HepG2 (cell line): ENCODE data around the gene UBL7.

Experiments
- CHD2 ChIP-seq: IDR thresholded peaks from 2 replicates; pipeline ENCODE4 v1.6.1; 2011; ENCODE audit warnings: low read depth, low read length, improper control_type of control experiment
- NR2F1 ChIP-seq, 2 experiments: fragments of 450-650 bp in 1 of 2; formaldehyde crosslinking in 1 of 2; IDR thresholded peaks; 2 replicates each; pipeline versions ENCODE4 v1.5.0 to v1.6.1; 2016 to 2020; ENCODE audit warnings: mild to moderate bottlenecking in 1 of 2, missing compliant biosample characterization in 1 of 2, missing genetic modification reagents in 1 of 2, moderate library complexity in 1 of 2
- POLR2A ChIP-seq, 2 experiments: IDR thresholded peaks; 2 replicates each; pipeline ENCODE4 v1.6.1; 2011; ENCODE audit warnings: low read depth in 2 of 2, low read length in 2 of 2, mild to moderate bottlenecking in 1 of 2, moderate library complexity in 1 of 2; ENCODE audit not compliant: insufficient read depth in 1 of 2
- TRIM24 ChIP-seq: sonication (generic); formaldehyde crosslinking; IDR thresholded peaks from 2 replicates; pipeline ENCODE4 v1.8.0; 2022; ENCODE audit warnings: mild to moderate bottlenecking, missing genetic modification reagents
- ZFX ChIP-seq: sonication (generic); formaldehyde crosslinking; IDR thresholded peaks from 2 replicates; pipeline ENCODE4 v1.4.0; 2020; ENCODE audit warnings: mild to moderate bottlenecking, low read depth, missing genetic modification reagents, moderate library complexity
- ZNF12 ChIP-seq: sonication (generic); formaldehyde crosslinking; IDR thresholded peaks from 2 replicates; pipeline ENCODE4 v1.5.0; 2020; ENCODE audit warnings: missing genetic modification reagents
- TF ChIP-seq, protein P1 (sequence below): sonication (generic); formaldehyde crosslinking; IDR thresholded peaks from 2 replicates; pipeline ENCODE4 v1.4.0; 2020; ENCODE audit warnings: missing genetic modification reagents
- TF ChIP-seq, protein P2 (sequence below), 2 experiments: IDR thresholded peaks; 2 replicates each; pipeline ENCODE4 v1.6.1; 2011 to 2012; ENCODE audit warnings: low read length in 2 of 2, borderline replicate concordance in 1 of 2, low read depth in 1 of 2, mild to moderate bottlenecking in 1 of 2, moderate library complexity in 1 of 2
- TF ChIP-seq, protein P3 (sequence below): sonication (generic); formaldehyde crosslinking; IDR thresholded peaks from 2 replicates; pipeline ENCODE4 v1.4.0; 2020; ENCODE audit warnings: missing genetic modification reagents, borderline replicate concordance

DNA sequence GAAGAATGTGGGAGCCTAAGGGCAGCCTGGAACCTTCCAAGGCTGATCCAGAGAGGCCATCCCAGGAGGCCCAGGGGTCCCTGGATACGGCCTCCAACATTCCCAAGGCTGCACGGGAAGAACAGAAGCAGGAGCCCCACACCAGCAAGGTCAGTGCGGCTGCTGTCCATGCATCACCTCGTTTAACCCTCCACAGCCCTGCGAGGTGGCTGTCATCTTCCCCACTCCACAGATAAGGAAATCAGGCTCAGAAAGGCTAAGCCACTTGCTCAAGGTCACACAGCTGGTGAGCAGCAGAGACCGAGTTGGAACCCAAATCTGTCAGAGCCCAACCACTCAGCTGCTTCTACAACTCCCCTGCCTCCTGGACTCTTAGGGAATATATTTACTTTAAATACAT lies 48.8 kb downstream of the UBL7 start:
- TF ChIP-seq, protein P1, sequence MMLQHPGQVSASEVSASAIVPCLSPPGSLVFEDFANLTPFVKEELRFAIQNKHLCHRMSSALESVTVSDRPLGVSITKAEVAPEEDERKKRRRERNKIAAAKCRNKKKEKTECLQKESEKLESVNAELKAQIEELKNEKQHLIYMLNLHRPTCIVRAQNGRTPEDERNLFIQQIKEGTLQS (CRISPR knock-in tag), result no peak
- TF ChIP-seq, protein P2, sequence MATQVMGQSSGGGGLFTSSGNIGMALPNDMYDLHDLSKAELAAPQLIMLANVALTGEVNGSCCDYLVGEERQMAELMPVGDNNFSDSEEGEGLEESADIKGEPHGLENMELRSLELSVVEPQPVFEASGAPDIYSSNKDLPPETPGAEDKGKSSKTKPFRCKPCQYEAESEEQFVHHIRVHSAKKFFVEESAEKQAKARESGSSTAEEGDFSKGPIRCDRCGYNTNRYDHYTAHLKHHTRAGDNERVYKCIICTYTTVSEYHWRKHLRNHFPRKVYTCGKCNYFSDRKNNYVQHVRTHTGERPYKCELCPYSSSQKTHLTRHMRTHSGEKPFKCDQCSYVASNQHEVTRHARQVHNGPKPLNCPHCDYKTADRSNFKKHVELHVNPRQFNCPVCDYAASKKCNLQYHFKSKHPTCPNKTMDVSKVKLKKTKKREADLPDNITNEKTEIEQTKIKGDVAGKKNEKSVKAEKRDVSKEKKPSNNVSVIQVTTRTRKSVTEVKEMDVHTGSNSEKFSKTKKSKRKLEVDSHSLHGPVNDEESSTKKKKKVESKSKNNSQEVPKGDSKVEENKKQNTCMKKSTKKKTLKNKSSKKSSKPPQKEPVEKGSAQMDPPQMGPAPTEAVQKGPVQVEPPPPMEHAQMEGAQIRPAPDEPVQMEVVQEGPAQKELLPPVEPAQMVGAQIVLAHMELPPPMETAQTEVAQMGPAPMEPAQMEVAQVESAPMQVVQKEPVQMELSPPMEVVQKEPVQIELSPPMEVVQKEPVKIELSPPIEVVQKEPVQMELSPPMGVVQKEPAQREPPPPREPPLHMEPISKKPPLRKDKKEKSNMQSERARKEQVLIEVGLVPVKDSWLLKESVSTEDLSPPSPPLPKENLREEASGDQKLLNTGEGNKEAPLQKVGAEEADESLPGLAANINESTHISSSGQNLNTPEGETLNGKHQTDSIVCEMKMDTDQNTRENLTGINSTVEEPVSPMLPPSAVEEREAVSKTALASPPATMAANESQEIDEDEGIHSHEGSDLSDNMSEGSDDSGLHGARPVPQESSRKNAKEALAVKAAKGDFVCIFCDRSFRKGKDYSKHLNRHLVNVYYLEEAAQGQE (IDR thresholded peaks at IDR 0.05; ENCODE audit: borderline replicate concordance in 1 of 2, low read depth in 1 of 2, low read length in 2 of 2), result no peak
- TF ChIP-seq, protein P3, sequence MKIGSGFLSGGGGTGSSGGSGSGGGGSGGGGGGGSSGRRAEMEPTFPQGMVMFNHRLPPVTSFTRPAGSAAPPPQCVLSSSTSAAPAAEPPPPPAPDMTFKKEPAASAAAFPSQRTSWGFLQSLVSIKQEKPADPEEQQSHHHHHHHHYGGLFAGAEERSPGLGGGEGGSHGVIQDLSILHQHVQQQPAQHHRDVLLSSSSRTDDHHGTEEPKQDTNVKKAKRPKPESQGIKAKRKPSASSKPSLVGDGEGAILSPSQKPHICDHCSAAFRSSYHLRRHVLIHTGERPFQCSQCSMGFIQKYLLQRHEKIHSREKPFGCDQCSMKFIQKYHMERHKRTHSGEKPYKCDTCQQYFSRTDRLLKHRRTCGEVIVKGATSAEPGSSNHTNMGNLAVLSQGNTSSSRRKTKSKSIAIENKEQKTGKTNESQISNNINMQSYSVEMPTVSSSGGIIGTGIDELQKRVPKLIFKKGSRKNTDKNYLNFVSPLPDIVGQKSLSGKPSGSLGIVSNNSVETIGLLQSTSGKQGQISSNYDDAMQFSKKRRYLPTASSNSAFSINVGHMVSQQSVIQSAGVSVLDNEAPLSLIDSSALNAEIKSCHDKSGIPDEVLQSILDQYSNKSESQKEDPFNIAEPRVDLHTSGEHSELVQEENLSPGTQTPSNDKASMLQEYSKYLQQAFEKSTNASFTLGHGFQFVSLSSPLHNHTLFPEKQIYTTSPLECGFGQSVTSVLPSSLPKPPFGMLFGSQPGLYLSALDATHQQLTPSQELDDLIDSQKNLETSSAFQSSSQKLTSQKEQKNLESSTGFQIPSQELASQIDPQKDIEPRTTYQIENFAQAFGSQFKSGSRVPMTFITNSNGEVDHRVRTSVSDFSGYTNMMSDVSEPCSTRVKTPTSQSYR (CRISPR knock-in tag), result no peak
- TF ChIP-seq ZNF12, result no peak
- TF ChIP-seq POLR2A (IDR thresholded peaks at IDR 0.05; ENCODE audit: insufficient read depth in 1 of 2, low read depth in 2 of 2, low read length in 2 of 2), result no peak
- no peak for TF ChIP-seq TRIM24 (CRISPR knock-in tag)
- no peak for TF ChIP-seq CHD2
- TF ChIP-seq ZFX (CRISPR knock-in tag), result no peak
- TF ChIP-seq NR2F1 (CRISPR knock-in tag; IDR thresholded peaks at IDR 0.05), result no peak
